Gastrocnemius medialis (tissue), 4 donors: ENCODE results near the gene GNAO1. TPM values are rescaled to one million over a fixed set of nuclear protein-coding genes. Genes with fewer than 3 reads are reported as not detected.

Source experiments
- ATAC-seq, 2 donors: fragments of 150-250 bp; one replicate each; pipeline ENCODE4 v1.9.1; 2016
- DNase-seq, 2 donors: peaks; one replicate each; pipeline ENCODE4 v3.0.0-alpha.2; 2019
- H3K27ac ChIP-seq, 4 donors: fragments of 200-600 bp; sonication (generic); 1 replicate in 1 of 4; 2 replicates in 3 of 4; pipeline ENCODE4 v1.5.1; 2016 to 2018; ENCODE audit warnings: mild to moderate bottlenecking in 2 of 4, moderate library complexity in 1 of 4
- H3K27me3 ChIP-seq, 3 donors: fragments of 200-600 bp; sonication (generic) in 2 of 3; 1 replicate in 1 of 3; 2 replicates in 2 of 3; pipeline versions ENCODE4 v1.5.1 to v1.6.0; 2016 to 2019; ENCODE audit warnings: mild to moderate bottlenecking in 1 of 3, moderate library complexity in 1 of 3
- H3K36me3 ChIP-seq, 2 donors: fragments of 200-600 bp; sonication (generic) in 1 of 2; one replicate each; pipeline ENCODE4 v1.5.1; 2017 to 2018
- H3K4me1 ChIP-seq, 2 donors: fragments of 200-600 bp; sonication (generic) in 1 of 2; one replicate each; pipeline ENCODE4 v1.5.1; 2016 to 2017; ENCODE audit warnings: mild to moderate bottlenecking in 2 of 2
- H3K4me3 ChIP-seq, 4 donors: fragments of 200-600 bp; sonication (generic) in 3 of 4; 1 replicate in 1 of 4; 2 replicates in 3 of 4; pipeline ENCODE4 v1.5.1; 2016 to 2019; ENCODE audit warnings: mild to moderate bottlenecking in 2 of 4
- H3K9me3 ChIP-seq, 3 donors: fragments of 200-600 bp; sonication (generic) in 2 of 3; 1 replicate in 1 of 3; 2 replicates in 2 of 3; pipeline ENCODE4 v1.5.1; 2016 to 2019
- POLR2A ChIP-seq, 2 donors: fragments of 450-650 bp; IDR thresholded peaks; one replicate each; pipeline ENCODE4 v1.6.1; 2017; ENCODE audit warnings: antibody characterized with exemption in 2 of 2, mild to moderate bottlenecking in 2 of 2, moderate library complexity in 2 of 2
- in situ Hi-C, 4 donors: fragments of 200-750 bp; cut with MboI; loops; one replicate each; pipeline versions ENCODE4 v1.15.0 to v1.8.0; 2017; ENCODE audit warnings: low sequenced_read_pairs in 4 of 4
- intact Hi-C: fragments of 100-400 bp; cut with DNase I; formaldehyde crosslinking; loops from one replicate; pipeline ENCODE4 v1.15.1; 2023; ENCODE audit warnings: low total_unique reads
- total RNA-seq, 4 donors: library from RNA; depleted of rRNA; stranded (reverse); fragments of >200 nt; gene quantifications; one replicate each; pipeline versions ENCODE4 v1.1.0 to v1.2.3, GENCODE V29; 2016
- TF ChIP-seq, protein P1 (sequence below), 5 experiments: fragments of 450-650 bp in 3 of 5; fragments of 200-600 bp in 2 of 5; sonication (generic) in 2 of 5; IDR thresholded peaks in 4 of 5; conservative IDR thresholded peaks in 1 of 5; 1 replicate in 4 of 5; 2 replicates in 1 of 5; pipeline ENCODE4 v1.5.1; 2016 to 2019; ENCODE audit warnings: antibody characterized with exemption in 5 of 5, mild to moderate bottlenecking in 3 of 5, moderate library complexity in 3 of 5

The GNAO1 gene
- total RNA-seq, 4 donors from 2014 or later: 0.25 to 2.0 (median 0.79) TPM

GRCh38 chr16:56282451-56282850 is 91.2 kb downstream of the GNAO1 start:
- TF ChIP-seq POLR2A (IDR thresholded peaks at IDR 0.05): no peak
- TF ChIP-seq, protein P1, sequence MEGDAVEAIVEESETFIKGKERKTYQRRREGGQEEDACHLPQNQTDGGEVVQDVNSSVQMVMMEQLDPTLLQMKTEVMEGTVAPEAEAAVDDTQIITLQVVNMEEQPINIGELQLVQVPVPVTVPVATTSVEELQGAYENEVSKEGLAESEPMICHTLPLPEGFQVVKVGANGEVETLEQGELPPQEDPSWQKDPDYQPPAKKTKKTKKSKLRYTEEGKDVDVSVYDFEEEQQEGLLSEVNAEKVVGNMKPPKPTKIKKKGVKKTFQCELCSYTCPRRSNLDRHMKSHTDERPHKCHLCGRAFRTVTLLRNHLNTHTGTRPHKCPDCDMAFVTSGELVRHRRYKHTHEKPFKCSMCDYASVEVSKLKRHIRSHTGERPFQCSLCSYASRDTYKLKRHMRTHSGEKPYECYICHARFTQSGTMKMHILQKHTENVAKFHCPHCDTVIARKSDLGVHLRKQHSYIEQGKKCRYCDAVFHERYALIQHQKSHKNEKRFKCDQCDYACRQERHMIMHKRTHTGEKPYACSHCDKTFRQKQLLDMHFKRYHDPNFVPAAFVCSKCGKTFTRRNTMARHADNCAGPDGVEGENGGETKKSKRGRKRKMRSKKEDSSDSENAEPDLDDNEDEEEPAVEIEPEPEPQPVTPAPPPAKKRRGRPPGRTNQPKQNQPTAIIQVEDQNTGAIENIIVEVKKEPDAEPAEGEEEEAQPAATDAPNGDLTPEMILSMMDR (IDR thresholded peaks at IDR 0.05 in 4 of 5, conservative IDR thresholded peaks at IDR 0.05 in 1 of 5): no peak
- H3K27ac ChIP-seq: no peak overlapping the region
- no peak for ATAC-seq
- no peaks in the 10 kb centered on the region for H3K9me3 ChIP-seq
- no peak for DNase-seq
- H3K27me3 ChIP-seq: no peaks in the 10 kb centered on the region
- in situ Hi-C loops (no loop called here), intact Hi-C loops (no loop called here)
- H3K36me3 ChIP-seq: no peaks in the 10 kb centered on the region
- H3K4me1 ChIP-seq: no peaks in the 10 kb centered on the region
- no peak overlapping the region for H3K4me3 ChIP-seq

- ATAC-seq (no peak), DNase-seq (no peak)
- Histone ChIP-seq H3K4me3 (no peak overlapping the region), H3K27me3 (no peaks in the 10 kb centered on the region), H3K36me3 (no peaks in the 10 kb centered on the region), H3K27ac (no peak overlapping the region), H3K9me3 (no peaks in the 10 kb centered on the region), H3K4me1 (no peaks in the 10 kb centered on the region)
- intact Hi-C loops: no loop called here
- in situ Hi-C loops: no loop called here
- TF ChIP-seq, protein P1 (IDR thresholded peaks at IDR 0.05 in 4 of 5, conservative IDR thresholded peaks at IDR 0.05 in 1 of 5): no peak
- no peak for TF ChIP-seq POLR2A (IDR thresholded peaks at IDR 0.05)
These were observed 93.2 kb downstream of the GNAO1 start for GRCh38 chr16:56284521-56284920.

DNA sequence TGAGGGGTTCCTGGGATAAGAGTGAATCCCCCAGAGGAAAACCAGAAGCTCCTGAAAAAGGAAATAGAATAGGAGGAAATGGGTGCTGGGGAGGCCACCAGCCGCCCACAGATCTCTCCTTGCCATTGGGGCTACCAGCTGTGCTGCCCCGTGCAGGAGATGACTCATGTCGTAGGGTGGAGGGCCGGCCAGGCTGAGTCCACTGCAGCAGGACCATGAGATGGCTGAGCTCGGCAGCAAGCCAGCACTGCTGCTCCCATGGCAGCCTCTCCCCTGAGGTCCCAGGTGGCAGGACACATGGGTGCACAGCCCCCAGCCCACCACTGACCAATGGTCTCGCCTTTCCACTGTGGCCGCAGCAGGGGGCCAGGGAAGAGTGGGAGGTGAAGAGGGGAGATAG is 95.5 kb downstream of the GNAO1 start:
- H3K36me3 ChIP-seq: no peaks in the 10 kb centered on the region
- H3K27me3 ChIP-seq: no peaks in the 10 kb centered on the region
- ATAC-seq: no peak
- intact Hi-C loops: no loop called here
- no peak overlapping the region for H3K4me3 ChIP-seq
- H3K9me3 ChIP-seq: no peaks in the 10 kb centered on the region
- DNase-seq: no peak
- in situ Hi-C loops: no loop called here
- H3K4me1 ChIP-seq: no peaks in the 10 kb centered on the region
- TF ChIP-seq, protein P1 (IDR thresholded peaks at IDR 0.05 in 4 of 5, conservative IDR thresholded peaks at IDR 0.05 in 1 of 5): no peak
- no peak for TF ChIP-seq POLR2A (IDR thresholded peaks at IDR 0.05)
- no peak overlapping the region for H3K27ac ChIP-seq

DNA sequence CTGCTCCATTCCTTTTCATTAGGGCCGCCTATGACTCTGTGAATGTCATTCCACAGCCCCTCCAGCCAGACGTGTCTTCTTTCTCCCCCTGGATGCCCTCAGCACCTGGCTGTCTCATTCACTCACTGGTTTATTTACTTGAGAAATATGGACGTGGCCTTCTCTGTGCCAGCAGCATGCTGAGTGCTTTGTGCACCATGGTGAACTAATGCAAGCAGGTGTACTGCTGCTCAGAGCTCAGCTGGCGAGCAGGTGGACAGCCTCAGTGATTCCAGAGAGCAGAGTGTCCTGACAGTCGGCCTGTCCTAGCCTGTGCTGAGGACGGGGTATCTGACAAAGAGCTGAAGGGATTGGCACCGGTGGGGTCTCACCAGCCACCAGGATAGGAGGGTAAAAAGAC is 96.7 kb downstream of the GNAO1 start:
- in situ Hi-C loops: no loop called here

More for the DNA sequence above, 96.7 kb downstream of the GNAO1 start:
- H3K4me3 ChIP-seq: no peak overlapping the region
- no peaks in the 10 kb centered on the region for H3K27me3 ChIP-seq
- DNase-seq: no peak
- ATAC-seq: no peak
- no peaks in the 10 kb centered on the region for H3K4me1 ChIP-seq
- TF ChIP-seq POLR2A (IDR thresholded peaks at IDR 0.05): no peak
- TF ChIP-seq, protein P1 (IDR thresholded peaks at IDR 0.05 in 4 of 5, conservative IDR thresholded peaks at IDR 0.05 in 1 of 5): no peak
- no peaks in the 10 kb centered on the region for H3K9me3 ChIP-seq
- H3K36me3 ChIP-seq: no peaks in the 10 kb centered on the region
- intact Hi-C loops: no loop called here
- H3K27ac ChIP-seq: no peak overlapping the region
